Muscle of leg (tissue), 11 donors: ENCODE data around the gene LRRC8D. TPM values are rescaled to one million over a fixed set of nuclear protein-coding genes. Genes with fewer than 3 reads are reported as not detected.
"Not testable (repeated sequence)": the region's sequence is repeated elsewhere in the genome, so short reads cannot be mapped to it uniquely, and the experiment has no call there.

Experiments used
- DNase-seq: peaks from one replicate; pipeline ENCODE4 v3.0.0; 2013
- H3K27ac ChIP-seq: one replicate; pipeline ENCODE4 v1.5.1; 2013; ENCODE audit warnings: mild to moderate bottlenecking, low read length, control low read depth
- H3K27me3 ChIP-seq: one replicate; pipeline ENCODE4 v1.6.1; 2013; ENCODE audit warnings: low read length; ENCODE audit not compliant: control insufficient read depth, insufficient read depth
- H3K36me3 ChIP-seq: one replicate; pipeline ENCODE4 v1.6.1; 2013; ENCODE audit warnings: low read length; ENCODE audit not compliant: control insufficient read depth, insufficient read depth
- H3K4me1 ChIP-seq: one replicate; pipeline ENCODE4 v1.6.1; 2013; ENCODE audit warnings: low read length; ENCODE audit not compliant: control insufficient read depth, insufficient read depth
- H3K4me3 ChIP-seq: one replicate; pipeline ENCODE4 v1.5.1; 2013; ENCODE audit warnings: low read length, control low read depth
- H3K9me3 ChIP-seq: replicated peaks from 2 replicates; pipeline ENCODE4 v1.6.1; 2013; ENCODE audit warnings: low read depth, low read length; ENCODE audit not compliant: control insufficient read depth
- WGBS: methylation state at CpG from one replicate; pipeline ENCODE4 v1.1.5; 2013; ENCODE audit warnings: missing lambda C conversion rate; ENCODE audit not compliant: insufficient coverage; 5-methylcytosine and 5-hydroxymethylcytosine counted together
- polyA plus RNA-seq, 8 donors: library from polyadenylated mRNA; unstranded; fragments of 120-200 nt; gene quantifications; one replicate each; pipeline versions ENCODE4 v1.2.1 to v1.2.3, GENCODE V29; 2013; ENCODE audit warnings: inconsistent platforms in 1 of 8, low replicate concordance in 1 of 8; ENCODE audit not compliant: insufficient read length in 8 of 8, insufficient read depth in 1 of 8
- total RNA-seq: library from RNA; stranded (reverse); fragments of 120-200 nt; gene quantifications from one replicate; pipeline ENCODE4 v1.2.4, GENCODE V29; 2013

LRRC8D gene
- total and polyA plus RNA-seq, 9 donors, result 6.2 to 10.5 (median 7.6) TPM

- Histone ChIP-seq H3K27me3 (no peaks in the 10 kb centered on the region), H3K4me1 (no peaks in the 10 kb centered on the region), H3K9me3 (no peaks in the 10 kb centered on the region), H3K36me3 (no peaks in the 10 kb centered on the region), H3K4me3 (no peak overlapping the region), H3K27ac (no peak overlapping the region)
- DNase-seq, result no peak
- no CpG with 5 or more reads among the region's 2 CpGs for WGBS
These were observed 30.2 kb upstream of the LRRC8D start for GRCh38 chr1:89790592-89790991.

GRCh38 chr1:89791064-89791726 lies 29.6 kb upstream of the LRRC8D start:
- Histone ChIP-seq H3K27me3 (no peaks in the 10 kb centered on the region), H3K9me3 (no peaks in the 10 kb centered on the region), H3K27ac (no peak overlapping the region), H3K4me1 (no peaks in the 10 kb centered on the region), H3K4me3 (no peak overlapping the region), H3K36me3 (no peaks in the 10 kb centered on the region)
- WGBS, result no CpG with 5 or more reads among the region's 3 CpGs
- DNase-seq, result no peak

GRCh38 chr1:89794406-89794805 lies 26.4 kb upstream of the LRRC8D start:
- H3K4me1 ChIP-seq, result no peaks in the 10 kb centered on the region
- H3K36me3 ChIP-seq, result no peaks in the 10 kb centered on the region
- peak; percentile 21 for DNase-seq
- H3K27me3 ChIP-seq, result no peaks in the 10 kb centered on the region
- H3K9me3 ChIP-seq, result no peaks in the 10 kb centered on the region
- 0% methylated on average over 1 of the region's 5 CpGs for WGBS
- H3K27ac ChIP-seq, result no peak overlapping the region
- no peak overlapping the region for H3K4me3 ChIP-seq

- not testable (repeated sequence) for H3K36me3 ChIP-seq, H3K4me3 ChIP-seq, H3K27ac ChIP-seq, DNase-seq, H3K9me3 ChIP-seq, H3K27me3 ChIP-seq, H3K4me1 ChIP-seq
- no CpG with 5 or more reads among the region's 4 CpGs for WGBS
These were observed 25.3 kb upstream of the LRRC8D start for GRCh38 chr1:89795571-89795970.

- H3K9me3 ChIP-seq, H3K36me3 ChIP-seq, H3K4me1 ChIP-seq, H3K27me3 ChIP-seq, DNase-seq, H3K4me3 ChIP-seq, H3K27ac ChIP-seq: not testable (repeated sequence)
- WGBS, result 93% methylated on average over 5 of the region's 32 CpGs
These were observed 23.0 kb upstream of the LRRC8D start for GRCh38 chr1:89797876-89798275.

GRCh38 chr1:89799495-89799894 lies 21.3 kb upstream of the LRRC8D start:
- H3K9me3 ChIP-seq, result no peaks in the 10 kb centered on the region
- no peaks in the 10 kb centered on the region for H3K27me3 ChIP-seq
- H3K4me3 ChIP-seq, result no peak overlapping the region
- no CpG with 5 or more reads among the region's 4 CpGs for WGBS
- no peak for DNase-seq
- no peak overlapping the region for H3K27ac ChIP-seq
- no peaks in the 10 kb centered on the region for H3K4me1 ChIP-seq
- no peaks in the 10 kb centered on the region for H3K36me3 ChIP-seq

GRCh38 chr1:89800022-89800655 lies 20.7 kb upstream of the LRRC8D start:
- no peak overlapping the region for H3K27ac ChIP-seq

GRCh38 chr1:89800718-89801117 lies 20.1 kb upstream of the LRRC8D start:
- Histone ChIP-seq H3K4me1 (no peaks in the 10 kb centered on the region), H3K9me3 (no peaks in the 10 kb centered on the region), H3K27ac (no peak overlapping the region), H3K4me3 (no peak overlapping the region), H3K36me3 (no peaks in the 10 kb centered on the region), H3K27me3 (no peaks in the 10 kb centered on the region)
- 100% methylated on average over 2 of the region's 7 CpGs for WGBS
- no peak for DNase-seq

More at GRCh38 chr1:89800022-89800655, 20.7 kb upstream of the LRRC8D start:
- Histone ChIP-seq H3K4me1 (no peaks in the 10 kb centered on the region), H3K36me3 (no peaks in the 10 kb centered on the region), H3K9me3 (no peaks in the 10 kb centered on the region), H3K4me3 (no peak overlapping the region), H3K27me3 (no peaks in the 10 kb centered on the region)
- 75% methylated on average over 4 of the region's 4 CpGs for WGBS
- no peak for DNase-seq

GRCh38 chr1:89802051-89802450 lies 18.8 kb upstream of the LRRC8D start:
- WGBS, result no CpG with 5 or more reads among the region's 2 CpGs

GRCh38 chr1:89802841-89803240 lies 18.0 kb upstream of the LRRC8D start:
- Histone ChIP-seq H3K27me3 (no peaks in the 10 kb centered on the region), H3K36me3 (no peaks in the 10 kb centered on the region), H3K27ac (no peak overlapping the region), H3K9me3 (no peaks in the 10 kb centered on the region), H3K4me1 (no peaks in the 10 kb centered on the region), H3K4me3 (no peak overlapping the region)
- no peak for DNase-seq
- WGBS, result no CpG with 5 or more reads among the region's 2 CpGs

More at GRCh38 chr1:89802051-89802450, 18.8 kb upstream of the LRRC8D start:
- no peak overlapping the region for H3K4me3 ChIP-seq
- H3K9me3 ChIP-seq, result no peaks in the 10 kb centered on the region
- H3K4me1 ChIP-seq, result no peaks in the 10 kb centered on the region
- H3K27ac ChIP-seq, result no peak overlapping the region
- DNase-seq, result peak; percentile 81
- H3K27me3 ChIP-seq, result no peaks in the 10 kb centered on the region
- H3K36me3 ChIP-seq, result no peaks in the 10 kb centered on the region
